Lung (tissue), 12 donors: ENCODE data around the gene PCED1A. TPM values are rescaled to one million over a fixed set of nuclear protein-coding genes. Genes with fewer than 3 reads are reported as not detected.

Source experiments
- ATAC-seq: fragments of 200-7000 bp; cut with Tn5 transposase; one replicate; pipeline ENCODE4 v1.9.1; 2020; ENCODE audit warnings: moderate number of reproducible peaks; ENCODE audit not compliant: insufficient read depth, low FRiP score
- DNase-seq, 3 donors: peaks; one replicate each; pipeline ENCODE4 v3.0.0-alpha.2; 2013 to 2017
- H3K27ac ChIP-seq, 2 donors: one replicate each; pipeline ENCODE4 v1.5.1; 2013; ENCODE audit warnings: mild to moderate bottlenecking in 2 of 2, moderate library complexity in 2 of 2, control low read depth in 1 of 2, inconsistent platforms in 1 of 2, low read depth in 1 of 2, low read length in 1 of 2
- H3K27me3 ChIP-seq, 3 donors: one replicate each; pipeline ENCODE4 v1.5.1; 2013; ENCODE audit warnings: low read length in 2 of 3; ENCODE audit not compliant: control insufficient read depth in 3 of 3, insufficient read depth in 3 of 3
- H3K36me3 ChIP-seq, 4 donors: one replicate each; pipeline ENCODE4 v1.5.1; 2013; ENCODE audit warnings: low read length in 4 of 4, mild to moderate bottlenecking in 1 of 4, moderate library complexity in 1 of 4; ENCODE audit not compliant: control insufficient read depth in 4 of 4, insufficient read depth in 4 of 4
- H3K4me1 ChIP-seq, 5 donors: one replicate each; pipeline ENCODE4 v1.5.1; 2013; ENCODE audit warnings: low read length in 5 of 5, mild to moderate bottlenecking in 2 of 5, moderate library complexity in 1 of 5; ENCODE audit not compliant: control insufficient read depth in 5 of 5, insufficient read depth in 5 of 5
- H3K4me3 ChIP-seq: one replicate; pipeline ENCODE4 v1.5.1; 2013; ENCODE audit warnings: mild to moderate bottlenecking, control low read depth, moderate library complexity
- H3K9ac ChIP-seq, 2 donors: one replicate each; pipeline ENCODE4 v1.5.1; 2013; ENCODE audit warnings: low read length in 2 of 2, control low read depth in 1 of 2; ENCODE audit not compliant: insufficient read depth in 1 of 2
- H3K9me3 ChIP-seq, 4 donors: one replicate each; pipeline ENCODE4 v1.5.1; 2013; ENCODE audit warnings: low read length in 3 of 4, mild to moderate bottlenecking in 1 of 4, moderate library complexity in 1 of 4; ENCODE audit not compliant: control insufficient read depth in 4 of 4, insufficient read depth in 3 of 4
- WGBS, 2 donors: extraction: QIAGEN DNeasy Blood & Tissue Kit; methylation state at CpG; one replicate each; pipeline ENCODE4 v1.1.7; 2013; 5-methylcytosine and 5-hydroxymethylcytosine counted together
- polyA plus RNA-seq, 2 donors: library from polyadenylated mRNA; stranded (reverse); fragments of 200-250 nt; gene quantifications; one replicate each; pipeline ENCODE4 v1.2.1, GENCODE V29; 2013
- total RNA-seq, 2 donors: library from RNA; depleted of rRNA in 1 of 2; stranded (reverse); fragments of >200 nt in 1 of 2; gene quantifications; one replicate each; pipeline ENCODE4 v1.2.1, GENCODE V29; 2014 to 2021
- TF ChIP-seq, protein P1 (sequence below): IDR thresholded peaks from 2 replicates; pipeline ENCODE4 v1.5.1; 2012; ENCODE audit warnings: mild to moderate bottlenecking; ENCODE audit errors: control extremely low read depth, extremely low read depth
- donor health status: control.
- donor health status: control.
- donor health status: Bipolar disorder and iron deficiency.
- donor health status: healthy.
- donor health status: DM: yes; HTN: yes; CAD: no.

PCED1A gene
- total and polyA plus RNA-seq, 4 donors: 26.2 to 40.4 (median 35.1) TPM

DNA sequence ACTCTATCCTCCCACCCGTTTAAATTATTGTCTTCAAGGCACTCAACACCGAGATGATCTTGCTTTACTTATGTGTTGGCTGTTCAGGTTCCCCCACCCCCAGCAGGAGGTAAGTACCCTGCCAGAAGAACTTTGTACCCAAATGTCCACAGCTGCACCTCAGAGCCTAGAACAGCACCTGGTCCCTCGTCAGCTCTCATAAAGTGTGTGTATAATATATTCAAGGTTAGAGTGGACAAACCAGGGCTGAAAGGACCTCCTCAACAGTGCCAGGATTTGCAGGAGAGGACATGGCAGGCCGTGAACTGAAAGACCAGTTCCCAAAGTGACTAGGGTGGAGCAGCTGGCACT is 34.1 kb downstream of the PCED1A start:
- ATAC-seq: no peak
- H3K27ac ChIP-seq: no peak overlapping the region
- TF ChIP-seq, protein P1, sequence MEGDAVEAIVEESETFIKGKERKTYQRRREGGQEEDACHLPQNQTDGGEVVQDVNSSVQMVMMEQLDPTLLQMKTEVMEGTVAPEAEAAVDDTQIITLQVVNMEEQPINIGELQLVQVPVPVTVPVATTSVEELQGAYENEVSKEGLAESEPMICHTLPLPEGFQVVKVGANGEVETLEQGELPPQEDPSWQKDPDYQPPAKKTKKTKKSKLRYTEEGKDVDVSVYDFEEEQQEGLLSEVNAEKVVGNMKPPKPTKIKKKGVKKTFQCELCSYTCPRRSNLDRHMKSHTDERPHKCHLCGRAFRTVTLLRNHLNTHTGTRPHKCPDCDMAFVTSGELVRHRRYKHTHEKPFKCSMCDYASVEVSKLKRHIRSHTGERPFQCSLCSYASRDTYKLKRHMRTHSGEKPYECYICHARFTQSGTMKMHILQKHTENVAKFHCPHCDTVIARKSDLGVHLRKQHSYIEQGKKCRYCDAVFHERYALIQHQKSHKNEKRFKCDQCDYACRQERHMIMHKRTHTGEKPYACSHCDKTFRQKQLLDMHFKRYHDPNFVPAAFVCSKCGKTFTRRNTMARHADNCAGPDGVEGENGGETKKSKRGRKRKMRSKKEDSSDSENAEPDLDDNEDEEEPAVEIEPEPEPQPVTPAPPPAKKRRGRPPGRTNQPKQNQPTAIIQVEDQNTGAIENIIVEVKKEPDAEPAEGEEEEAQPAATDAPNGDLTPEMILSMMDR: no peak
- WGBS, 2 donors: 54 to 66% methylated on average over 4 of the region's 4 CpGs
- H3K4me3 ChIP-seq: no peak overlapping the region
- no peaks in the 10 kb centered on the region for H3K9me3 ChIP-seq
- peaks cover 4 to 63% (median 35%) of the 10 kb centered on the region in 3 donors for H3K27me3 ChIP-seq
- DNase-seq: no peak
- H3K36me3 ChIP-seq: no peaks in the 10 kb centered on the region
- no peak overlapping the region for H3K9ac ChIP-seq
- peaks cover 0 to 2% (median 0%) of the 10 kb centered on the region in 5 donors for H3K4me1 ChIP-seq

DNA sequence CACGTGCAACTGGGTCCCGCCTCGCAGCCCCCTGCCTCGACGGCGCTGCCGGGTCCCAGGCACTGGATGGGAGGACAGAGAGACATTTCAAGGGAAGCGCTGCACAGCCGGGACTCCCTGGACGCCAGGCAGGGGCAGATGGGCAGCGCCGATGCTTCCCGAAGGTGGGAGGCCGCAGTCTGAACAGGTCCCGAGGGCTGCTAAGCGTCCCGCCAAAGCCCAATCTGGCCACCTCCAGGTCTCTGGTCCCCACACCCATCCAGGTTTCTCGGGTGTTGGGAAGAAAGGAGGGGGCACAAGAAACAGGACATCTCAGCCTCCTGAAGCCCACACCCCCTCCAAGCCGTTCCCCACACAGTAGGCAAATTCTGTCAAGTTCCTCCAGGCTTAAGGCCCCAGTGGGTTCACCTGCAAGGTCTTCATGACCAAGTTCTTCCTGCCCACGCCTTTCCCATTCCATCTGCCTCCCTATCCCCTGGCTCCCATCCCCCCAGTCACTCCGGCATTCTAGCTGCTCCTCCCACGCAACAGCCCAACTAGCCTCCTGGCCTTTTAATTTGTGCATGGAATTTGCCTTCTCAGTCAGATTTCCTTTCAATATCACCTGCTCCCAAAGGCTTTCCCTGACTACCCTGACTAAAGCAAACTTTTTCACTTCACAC is 34.6 kb downstream of the PCED1A start:
- no peak overlapping the region for H3K27ac ChIP-seq
- peaks cover 7 to 68% (median 35%) of the 10 kb centered on the region in 3 donors for H3K27me3 ChIP-seq
- H3K9ac ChIP-seq: no peak overlapping the region
- peaks cover 0 to 5% (median 0%) of the 10 kb centered on the region in 5 donors for H3K4me1 ChIP-seq
- H3K9me3 ChIP-seq: no peaks in the 10 kb centered on the region
- no peaks in the 10 kb centered on the region for H3K36me3 ChIP-seq
- ATAC-seq (no peak), DNase-seq (no peak)
- WGBS, 2 donors: 38 to 61% methylated on average over 22 of the region's 22 CpGs
- H3K4me3 ChIP-seq: no peak overlapping the region
- TF ChIP-seq, protein P1: no peak

DNA sequence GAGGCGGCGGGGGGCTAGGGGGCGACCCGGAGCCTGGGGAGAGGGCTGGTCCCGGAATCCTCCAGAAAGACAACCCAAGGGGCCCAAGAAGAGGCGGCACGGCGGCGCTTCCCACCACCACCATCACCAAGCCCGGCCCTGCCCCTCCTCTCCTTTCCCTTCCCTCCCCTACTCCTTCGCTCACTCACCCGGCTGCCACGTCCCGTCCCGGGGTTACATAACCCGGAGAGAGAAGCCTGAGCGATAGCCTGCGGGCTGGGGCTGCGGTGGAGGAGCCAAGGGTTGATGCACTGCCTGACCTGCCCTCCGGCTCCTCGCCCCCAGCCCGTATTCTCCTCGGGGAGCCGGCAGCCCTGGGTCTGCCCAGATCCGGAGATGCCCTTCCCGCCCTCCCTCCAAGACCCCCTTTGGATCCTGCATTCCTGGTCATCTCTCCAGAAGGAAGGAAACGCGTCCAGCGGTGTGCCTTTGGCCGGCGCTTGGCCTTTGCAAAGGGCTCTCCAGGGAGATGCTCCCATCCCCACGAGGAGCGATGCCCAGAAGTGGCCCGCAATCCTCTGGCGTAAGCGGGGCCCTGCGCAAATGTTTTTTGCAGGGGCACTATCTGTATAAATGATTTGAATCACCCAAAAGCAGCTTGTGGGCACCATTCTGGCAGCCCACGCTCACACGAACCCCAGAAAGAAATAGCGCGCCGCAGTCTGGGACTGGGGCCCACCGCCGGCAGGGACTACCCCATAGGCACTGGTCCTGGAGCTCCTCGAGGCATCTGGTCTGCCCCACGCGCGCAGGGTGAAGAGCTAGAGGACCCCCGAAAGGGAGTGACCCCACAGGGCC is 35.4 kb downstream of the PCED1A start:
- TF ChIP-seq, protein P1: no peak
- Histone ChIP-seq H3K27me3 (peaks cover 7 to 70% (median 35%) of the 10 kb centered on the region in 3 donors), H3K4me3 (no peak overlapping the region), H3K9me3 (no peaks in the 10 kb centered on the region), H3K27ac (no peak overlapping the region), H3K9ac (no peak overlapping the region), H3K36me3 (peaks cover 0 to 2% (median 0%) of the 10 kb centered on the region in 4 donors), H3K4me1 (peaks cover 0 to 7% (median 0%) of the 10 kb centered on the region in 5 donors)
- DNase-seq: no peak
- no peak for ATAC-seq
- WGBS, 2 donors: 14 to 21% methylated on average over 49 of the region's 49 CpGs
